ENCODE measurements around the gene SPATA46.

The SPATA46 gene

DNA sequence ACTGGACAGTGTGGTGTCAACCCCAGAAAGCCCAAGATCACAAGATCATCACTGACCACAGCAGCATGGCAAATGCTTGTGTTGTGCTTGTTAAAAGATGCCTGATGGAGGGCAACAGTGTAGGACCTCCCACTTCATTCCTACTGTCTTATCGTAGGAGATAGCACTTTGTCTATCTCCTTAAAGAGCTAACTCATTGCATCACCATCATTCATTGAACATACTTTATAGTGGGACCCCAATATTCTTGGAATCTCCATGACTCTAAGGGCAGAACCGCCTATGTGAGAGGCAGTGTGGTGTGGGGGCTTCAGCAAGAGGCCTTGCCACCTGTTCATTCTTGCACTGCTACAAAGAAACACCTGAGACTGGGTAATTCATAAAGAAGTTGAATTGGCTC is 40.3 kb upstream of the SPATA46 start:
- no peak overlapping the region for H3K4me3 ChIP-seq (ENCODE audit: low read depth, low read length)
- no peak for DNase-seq (ENCODE audit: low read depth)
- TF ChIP-seq, protein P1, sequence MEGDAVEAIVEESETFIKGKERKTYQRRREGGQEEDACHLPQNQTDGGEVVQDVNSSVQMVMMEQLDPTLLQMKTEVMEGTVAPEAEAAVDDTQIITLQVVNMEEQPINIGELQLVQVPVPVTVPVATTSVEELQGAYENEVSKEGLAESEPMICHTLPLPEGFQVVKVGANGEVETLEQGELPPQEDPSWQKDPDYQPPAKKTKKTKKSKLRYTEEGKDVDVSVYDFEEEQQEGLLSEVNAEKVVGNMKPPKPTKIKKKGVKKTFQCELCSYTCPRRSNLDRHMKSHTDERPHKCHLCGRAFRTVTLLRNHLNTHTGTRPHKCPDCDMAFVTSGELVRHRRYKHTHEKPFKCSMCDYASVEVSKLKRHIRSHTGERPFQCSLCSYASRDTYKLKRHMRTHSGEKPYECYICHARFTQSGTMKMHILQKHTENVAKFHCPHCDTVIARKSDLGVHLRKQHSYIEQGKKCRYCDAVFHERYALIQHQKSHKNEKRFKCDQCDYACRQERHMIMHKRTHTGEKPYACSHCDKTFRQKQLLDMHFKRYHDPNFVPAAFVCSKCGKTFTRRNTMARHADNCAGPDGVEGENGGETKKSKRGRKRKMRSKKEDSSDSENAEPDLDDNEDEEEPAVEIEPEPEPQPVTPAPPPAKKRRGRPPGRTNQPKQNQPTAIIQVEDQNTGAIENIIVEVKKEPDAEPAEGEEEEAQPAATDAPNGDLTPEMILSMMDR (IDR thresholded peaks at IDR 0.05; ENCODE audit: control insufficient read depth, extremely low read depth, insufficient read depth): no peak

DNA sequence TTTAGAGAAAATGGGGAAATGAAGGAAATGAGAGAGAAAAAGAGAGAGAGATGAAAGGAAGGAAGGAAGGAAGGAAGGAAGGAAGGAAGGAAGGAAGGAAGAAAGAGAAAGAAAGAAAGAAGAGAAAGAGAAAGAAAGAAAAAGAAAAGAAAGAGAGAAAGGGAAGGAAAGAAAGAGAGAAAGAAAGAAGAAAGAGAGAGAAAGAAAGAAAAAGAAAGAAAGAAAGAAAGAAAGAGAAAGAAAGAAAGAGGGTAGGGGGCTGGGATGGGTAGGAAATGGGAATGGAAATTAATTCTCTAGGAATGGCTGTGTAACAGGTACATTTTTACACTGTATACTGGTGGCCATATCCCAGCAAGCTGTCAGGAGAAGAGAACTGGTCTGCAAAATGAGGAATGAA is 39.6 kb upstream of the SPATA46 start:
- TF ChIP-seq, protein P1 (IDR thresholded peaks at IDR 0.05; ENCODE audit: control insufficient read depth, extremely low read depth, insufficient read depth): no peak
- H3K4me3 ChIP-seq (ENCODE audit: low read depth, low read length): no peak overlapping the region
- no peak for DNase-seq (ENCODE audit: low read depth)

DNA sequence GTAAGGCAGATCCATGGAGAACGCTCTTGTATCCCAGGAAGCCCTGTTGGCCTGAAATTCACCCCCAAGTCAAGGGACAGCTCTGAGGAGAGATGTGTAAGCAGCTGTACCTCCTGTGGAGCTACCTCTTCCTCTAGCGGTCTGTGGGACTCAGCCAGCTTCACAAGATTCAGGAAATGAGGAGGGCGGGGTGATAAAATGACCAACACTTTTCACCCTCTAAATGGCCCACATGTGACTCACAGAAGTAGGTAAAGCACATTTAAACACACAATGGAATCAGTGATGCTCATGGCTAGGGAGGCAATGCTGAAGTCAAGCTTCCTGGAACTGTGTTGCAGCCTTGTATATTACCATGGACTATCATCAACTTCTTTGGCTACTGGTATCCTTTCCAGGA is 35.3 kb upstream of the SPATA46 start, which contains the start of gene SH2D1B:
SH2D1B (minus strand) TSS at position 135 of the 400 bp plus-strand sequence; CDS start at position 15, 120 bp downstream.
- no peak within 1 kb of the TSS for H3K4me3 ChIP-seq (ENCODE audit: low read depth, low read length)
- TF ChIP-seq, protein P1 (IDR thresholded peaks at IDR 0.05; ENCODE audit: control insufficient read depth, extremely low read depth, insufficient read depth): no peak
- DNase-seq (ENCODE audit: low read depth): no peak

DNA sequence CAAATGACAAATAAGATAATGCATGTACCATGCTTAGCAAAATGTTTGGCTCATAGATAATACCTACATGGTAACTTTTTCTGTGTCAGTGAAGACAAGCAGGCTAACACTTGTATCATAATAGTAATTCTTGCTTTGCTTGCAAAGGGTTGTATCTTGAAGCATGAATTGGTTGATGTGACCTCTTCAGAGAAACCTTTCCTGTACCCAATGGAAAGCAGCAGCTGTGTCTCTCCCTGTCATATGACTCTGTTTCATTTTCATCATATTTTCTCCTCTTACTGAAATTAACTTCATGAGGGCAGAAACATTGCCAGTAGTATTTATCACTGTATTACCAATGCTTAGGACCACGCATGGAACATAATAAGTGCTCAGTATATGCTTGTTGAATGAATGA is 30.9 kb upstream of the SPATA46 start:
- TF ChIP-seq, protein P1 (IDR thresholded peaks at IDR 0.05; ENCODE audit: control insufficient read depth, extremely low read depth, insufficient read depth): no peak
- no peak for DNase-seq (ENCODE audit: low read depth)

DNA sequence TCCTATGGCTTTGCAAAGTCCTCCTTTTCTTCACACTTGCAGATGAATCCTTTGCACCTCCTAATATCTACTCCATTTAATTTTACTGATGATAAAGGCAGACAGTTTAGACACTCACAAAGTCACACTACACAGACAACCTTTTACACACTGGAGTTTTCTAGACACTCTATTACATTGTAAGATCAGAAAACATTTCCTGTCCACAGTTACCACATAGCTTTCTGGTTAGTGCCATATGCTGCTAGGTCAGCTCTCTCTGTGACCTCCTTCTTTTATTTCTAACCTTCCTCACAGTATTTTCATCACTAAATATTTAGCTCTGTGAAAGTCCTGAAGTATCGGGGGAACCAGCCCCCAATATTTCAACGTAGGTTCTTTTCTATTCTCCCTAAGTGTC is 30.2 kb upstream of the SPATA46 start:
- H3K4me3 ChIP-seq (ENCODE audit: low read depth, low read length): no peak overlapping the region
- TF ChIP-seq, protein P1 (IDR thresholded peaks at IDR 0.05; ENCODE audit: control insufficient read depth, extremely low read depth, insufficient read depth): no peak
- DNase-seq (ENCODE audit: low read depth): no peak

More for the DNA sequence above, 30.9 kb upstream of the SPATA46 start:
- H3K4me3 ChIP-seq (ENCODE audit: low read depth, low read length): no peak overlapping the region

DNA sequence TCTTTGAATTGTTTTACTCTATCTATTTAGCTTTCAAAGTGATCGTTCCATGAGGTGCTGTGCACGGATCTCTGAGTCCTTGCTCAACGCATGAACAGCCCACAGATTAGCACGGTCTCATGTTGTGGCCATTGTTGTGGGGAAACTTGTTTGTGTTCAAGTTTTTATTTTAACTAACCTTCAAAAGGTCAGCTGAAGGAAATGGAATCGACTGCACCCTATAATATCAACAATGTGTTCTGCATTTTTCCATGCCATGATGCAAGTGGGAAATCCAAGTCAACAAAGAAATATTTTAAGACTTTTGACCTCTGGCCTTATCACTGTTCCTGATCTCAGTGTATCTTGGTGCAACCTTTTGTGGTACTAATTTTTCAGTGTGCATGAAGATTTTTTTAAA is 29.1 kb upstream of the SPATA46 start:
- DNase-seq (ENCODE audit: low read depth): no peak
- TF ChIP-seq, protein P1 (IDR thresholded peaks at IDR 0.05; ENCODE audit: control insufficient read depth, extremely low read depth, insufficient read depth): no peak
- no peak overlapping the region for H3K4me3 ChIP-seq (ENCODE audit: low read depth, low read length)

DNA sequence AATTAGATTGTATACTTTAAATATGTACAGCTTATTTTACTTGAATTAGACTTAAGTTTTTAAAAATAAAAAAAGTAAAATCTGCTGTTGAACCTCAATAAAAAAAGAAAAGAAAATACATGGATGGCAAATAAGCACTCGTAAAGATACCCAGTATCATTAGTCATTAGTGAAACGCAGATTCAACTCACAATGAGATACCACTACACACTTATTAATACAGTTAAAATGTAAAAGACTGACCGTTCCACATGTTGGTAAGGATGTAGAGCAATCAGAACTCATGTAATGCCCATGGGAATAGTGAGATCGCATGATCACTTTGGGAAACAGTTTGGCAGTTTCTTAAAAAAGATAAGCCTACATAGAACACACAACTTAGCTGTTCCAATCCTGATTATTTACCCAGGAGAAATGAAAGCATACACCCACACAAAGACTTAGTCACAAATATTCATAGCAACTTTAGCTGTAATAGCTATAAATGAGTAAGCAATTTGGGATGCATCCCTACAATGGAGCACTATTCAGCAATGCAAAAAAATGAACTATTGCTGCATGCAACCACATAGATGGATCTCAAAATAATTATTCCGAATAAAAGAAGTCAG is 28.0 kb upstream of the SPATA46 start:
- H3K4me3 ChIP-seq (ENCODE audit: low read depth, low read length): no peak overlapping the region
- DNase-seq (ENCODE audit: low read depth): no peak

More for the DNA sequence above, 28.0 kb upstream of the SPATA46 start:
- TF ChIP-seq, protein P1 (IDR thresholded peaks at IDR 0.05; ENCODE audit: control insufficient read depth, extremely low read depth, insufficient read depth): no peak

Data from LNCaP clone FGC (cell line).